ENCODE data around the gene RAD51B.

GRCh38 chr14:68606176-68606575 lies 786.6 kb downstream of the RAD51B start:
- TF ChIP-seq CTCF (IDR thresholded peaks at IDR 0.05; ENCODE audit: low read length) = no peak
- TF ChIP-seq EZH2phosphoT487 (IDR thresholded peaks at IDR 0.05; ENCODE audit: low read length) = no peak
- TF ChIP-seq EZH2 (optimal IDR thresholded peaks at IDR 0.05; ENCODE audit: low read depth, low read length) = no peak
